Endothelial cell of umbilical vein (primary cell): ENCODE measurements around the gene CHKB.

ENCODE experiments used
- EZH2 ChIP-seq: IDR thresholded peaks from 2 replicates; pipeline ENCODE4 v1.6.1; 2012; ENCODE audit warnings: borderline replicate concordance, low read depth, mild to moderate bottlenecking, moderate library complexity, low read length, inconsistent platforms; ENCODE audit not compliant: severe bottlenecking
- FOS ChIP-seq: IDR thresholded peaks from 2 replicates; pipeline ENCODE4 v1.6.1; 2011; ENCODE audit warnings: mild to moderate bottlenecking, low read length, moderate library complexity, borderline replicate concordance; ENCODE audit not compliant: insufficient read depth
- GATA2 ChIP-seq: IDR thresholded peaks from 2 replicates; pipeline ENCODE4 v1.7.0; 2011; ENCODE audit warnings: low read depth, mild to moderate bottlenecking, moderate library complexity, mixed read lengths, low read length; ENCODE audit not compliant: insufficient read length, insufficient read depth
- JUN ChIP-seq: IDR thresholded peaks from 2 replicates; pipeline ENCODE4 v1.6.1; 2011; ENCODE audit warnings: borderline replicate concordance, low read depth; ENCODE audit not compliant: insufficient read length, insufficient read depth
- MAX ChIP-seq: IDR thresholded peaks from 2 replicates; pipeline ENCODE4 v1.6.1; 2011; ENCODE audit not compliant: insufficient read depth, insufficient read length
- MYC ChIP-seq: IDR thresholded peaks from one replicate; pipeline ENCODE4 v1.6.1; 2011; ENCODE audit warnings: mild to moderate bottlenecking, low read depth, low read length
- POLR2A ChIP-seq: IDR thresholded peaks from 2 replicates; pipeline ENCODE4 v1.6.1; 2012; ENCODE audit warnings: low read depth, mild to moderate bottlenecking, control low read depth, low read length
- POLR2AphosphoS5 ChIP-seq: IDR thresholded peaks from 2 replicates; pipeline ENCODE4 v1.6.1; 2012; ENCODE audit warnings: low read depth, mild to moderate bottlenecking, control low read depth, low read length, moderate library complexity; ENCODE audit not compliant: insufficient read depth
- TF ChIP-seq, protein P1 (sequence below), 2 donors: IDR thresholded peaks; 1 replicate in 1 of 2; 2 replicates in 1 of 2; pipeline ENCODE4 v1.5.1; 2011; ENCODE audit warnings: low read length in 2 of 2, mild to moderate bottlenecking in 2 of 2, moderate library complexity in 2 of 2, control low read depth in 1 of 2, inconsistent platforms in 1 of 2, low read depth in 1 of 2; ENCODE audit not compliant: insufficient read depth in 1 of 2; ENCODE audit errors: extremely low read depth in 1 of 2

- TF ChIP-seq, protein P1, sequence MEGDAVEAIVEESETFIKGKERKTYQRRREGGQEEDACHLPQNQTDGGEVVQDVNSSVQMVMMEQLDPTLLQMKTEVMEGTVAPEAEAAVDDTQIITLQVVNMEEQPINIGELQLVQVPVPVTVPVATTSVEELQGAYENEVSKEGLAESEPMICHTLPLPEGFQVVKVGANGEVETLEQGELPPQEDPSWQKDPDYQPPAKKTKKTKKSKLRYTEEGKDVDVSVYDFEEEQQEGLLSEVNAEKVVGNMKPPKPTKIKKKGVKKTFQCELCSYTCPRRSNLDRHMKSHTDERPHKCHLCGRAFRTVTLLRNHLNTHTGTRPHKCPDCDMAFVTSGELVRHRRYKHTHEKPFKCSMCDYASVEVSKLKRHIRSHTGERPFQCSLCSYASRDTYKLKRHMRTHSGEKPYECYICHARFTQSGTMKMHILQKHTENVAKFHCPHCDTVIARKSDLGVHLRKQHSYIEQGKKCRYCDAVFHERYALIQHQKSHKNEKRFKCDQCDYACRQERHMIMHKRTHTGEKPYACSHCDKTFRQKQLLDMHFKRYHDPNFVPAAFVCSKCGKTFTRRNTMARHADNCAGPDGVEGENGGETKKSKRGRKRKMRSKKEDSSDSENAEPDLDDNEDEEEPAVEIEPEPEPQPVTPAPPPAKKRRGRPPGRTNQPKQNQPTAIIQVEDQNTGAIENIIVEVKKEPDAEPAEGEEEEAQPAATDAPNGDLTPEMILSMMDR (IDR thresholded peaks at IDR 0.05; ENCODE audit: extremely low read depth in 1 of 2, insufficient read depth in 1 of 2, low read depth in 1 of 2, low read length in 2 of 2), result no peak
- TF ChIP-seq POLR2A (no peak), POLR2AphosphoS5 (no peak), EZH2 (no peak), MAX (no peak), FOS (no peak), JUN (no peak), GATA2 (no peak), MYC (no peak)
Measured at GRCh38 chr22:50550395-50550794, 32.3 kb downstream of the CHKB start.
